Measurements from ENCODE around the gene DDX47.

- TF ChIP-seq, protein P1, sequence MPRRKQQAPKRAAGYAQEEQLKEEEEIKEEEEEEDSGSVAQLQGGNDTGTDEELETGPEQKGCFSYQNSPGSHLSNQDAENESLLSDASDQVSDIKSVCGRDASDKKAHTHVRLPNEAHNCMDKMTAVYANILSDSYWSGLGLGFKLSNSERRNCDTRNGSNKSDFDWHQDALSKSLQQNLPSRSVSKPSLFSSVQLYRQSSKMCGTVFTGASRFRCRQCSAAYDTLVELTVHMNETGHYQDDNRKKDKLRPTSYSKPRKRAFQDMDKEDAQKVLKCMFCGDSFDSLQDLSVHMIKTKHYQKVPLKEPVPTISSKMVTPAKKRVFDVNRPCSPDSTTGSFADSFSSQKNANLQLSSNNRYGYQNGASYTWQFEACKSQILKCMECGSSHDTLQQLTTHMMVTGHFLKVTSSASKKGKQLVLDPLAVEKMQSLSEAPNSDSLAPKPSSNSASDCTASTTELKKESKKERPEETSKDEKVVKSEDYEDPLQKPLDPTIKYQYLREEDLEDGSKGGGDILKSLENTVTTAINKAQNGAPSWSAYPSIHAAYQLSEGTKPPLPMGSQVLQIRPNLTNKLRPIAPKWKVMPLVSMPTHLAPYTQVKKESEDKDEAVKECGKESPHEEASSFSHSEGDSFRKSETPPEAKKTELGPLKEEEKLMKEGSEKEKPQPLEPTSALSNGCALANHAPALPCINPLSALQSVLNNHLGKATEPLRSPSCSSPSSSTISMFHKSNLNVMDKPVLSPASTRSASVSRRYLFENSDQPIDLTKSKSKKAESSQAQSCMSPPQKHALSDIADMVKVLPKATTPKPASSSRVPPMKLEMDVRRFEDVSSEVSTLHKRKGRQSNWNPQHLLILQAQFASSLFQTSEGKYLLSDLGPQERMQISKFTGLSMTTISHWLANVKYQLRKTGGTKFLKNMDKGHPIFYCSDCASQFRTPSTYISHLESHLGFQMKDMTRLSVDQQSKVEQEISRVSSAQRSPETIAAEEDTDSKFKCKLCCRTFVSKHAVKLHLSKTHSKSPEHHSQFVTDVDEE (CRISPR knock-in tag; IDR thresholded peaks at IDR 0.05), result no peak
- TF ChIP-seq PPARA (CRISPR knock-in tag; IDR thresholded peaks at IDR 0.05; ENCODE audit: borderline replicate concordance) (no peak), ZFP3 (CRISPR knock-in tag; IDR thresholded peaks at IDR 0.05) (no peak), OSR1 (CRISPR knock-in tag; IDR thresholded peaks at IDR 0.05) (no peak), ZFP30 (CRISPR knock-in tag; IDR thresholded peaks at IDR 0.05) (no peak), ARNTL (CRISPR knock-in tag; IDR thresholded peaks at IDR 0.05; ENCODE audit: borderline replicate concordance, low read depth) (no peak), BACH2 (CRISPR knock-in tag; IDR thresholded peaks at IDR 0.05; ENCODE audit: borderline replicate concordance) (no peak), ZNF565 (CRISPR knock-in tag; conservative IDR thresholded peaks at IDR 0.05; ENCODE audit: low read depth) (no peak), POU6F1 (CRISPR knock-in tag; IDR thresholded peaks at IDR 0.05; ENCODE audit: borderline replicate concordance, low read depth) (no peak), TCF4 (CRISPR knock-in tag; IDR thresholded peaks at IDR 0.05; ENCODE audit: borderline replicate concordance) (no peak)
- TF ChIP-seq, protein P2, sequence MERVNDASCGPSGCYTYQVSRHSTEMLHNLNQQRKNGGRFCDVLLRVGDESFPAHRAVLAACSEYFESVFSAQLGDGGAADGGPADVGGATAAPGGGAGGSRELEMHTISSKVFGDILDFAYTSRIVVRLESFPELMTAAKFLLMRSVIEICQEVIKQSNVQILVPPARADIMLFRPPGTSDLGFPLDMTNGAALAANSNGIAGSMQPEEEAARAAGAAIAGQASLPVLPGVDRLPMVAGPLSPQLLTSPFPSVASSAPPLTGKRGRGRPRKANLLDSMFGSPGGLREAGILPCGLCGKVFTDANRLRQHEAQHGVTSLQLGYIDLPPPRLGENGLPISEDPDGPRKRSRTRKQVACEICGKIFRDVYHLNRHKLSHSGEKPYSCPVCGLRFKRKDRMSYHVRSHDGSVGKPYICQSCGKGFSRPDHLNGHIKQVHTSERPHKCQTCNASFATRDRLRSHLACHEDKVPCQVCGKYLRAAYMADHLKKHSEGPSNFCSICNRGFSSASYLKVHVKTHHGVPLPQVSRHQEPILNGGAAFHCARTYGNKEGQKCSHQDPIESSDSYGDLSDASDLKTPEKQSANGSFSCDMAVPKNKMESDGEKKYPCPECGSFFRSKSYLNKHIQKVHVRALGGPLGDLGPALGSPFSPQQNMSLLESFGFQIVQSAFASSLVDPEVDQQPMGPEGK (CRISPR knock-in tag; IDR thresholded peaks at IDR 0.05; ENCODE audit: borderline replicate concordance), result no peak
- TF ChIP-seq, protein P3, sequence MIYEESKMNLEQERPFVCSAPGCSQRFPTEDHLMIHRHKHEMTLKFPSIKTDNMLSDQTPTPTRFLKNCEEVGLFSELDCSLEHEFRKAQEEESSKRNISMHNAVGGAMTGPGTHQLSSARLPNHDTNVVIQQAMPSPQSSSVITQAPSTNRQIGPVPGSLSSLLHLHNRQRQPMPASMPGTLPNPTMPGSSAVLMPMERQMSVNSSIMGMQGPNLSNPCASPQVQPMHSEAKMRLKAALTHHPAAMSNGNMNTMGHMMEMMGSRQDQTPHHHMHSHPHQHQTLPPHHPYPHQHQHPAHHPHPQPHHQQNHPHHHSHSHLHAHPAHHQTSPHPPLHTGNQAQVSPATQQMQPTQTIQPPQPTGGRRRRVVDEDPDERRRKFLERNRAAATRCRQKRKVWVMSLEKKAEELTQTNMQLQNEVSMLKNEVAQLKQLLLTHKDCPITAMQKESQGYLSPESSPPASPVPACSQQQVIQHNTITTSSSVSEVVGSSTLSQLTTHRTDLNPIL (CRISPR knock-in tag; IDR thresholded peaks at IDR 0.05; ENCODE audit: low read depth), result no peak
These were observed 5.6 kb downstream of the DDX47 start for GRCh38 chr12:12818701-12819100.
